ENCODE measurements around the gene DGCR6.
"Not testable (repeated sequence)": the region's sequence is repeated elsewhere in the genome, so short reads cannot be mapped to it uniquely, and the experiment has no call there.

Gene DGCR6

GRCh38 chr22:18905540-18906409 lies at the start of gene DGCR6:
DGCR6 (plus strand) TSS chr22:18906320; CDS start chr22:18906375, 55 bp downstream.
- DNase-seq = no peak

- not testable (repeated sequence) for DNase-seq
Observed at GRCh38 chr22:18859314-18859713, 46.8 kb upstream of the DGCR6 start.

GRCh38 chr22:18881260-18881659 lies 24.9 kb upstream of the DGCR6 start:
- DNase-seq = not testable (repeated sequence)

GRCh38 chr22:18884465-18884864 lies 21.7 kb upstream of the DGCR6 start:
- DNase-seq = not testable (repeated sequence)

GRCh38 chr22:18888115-18888514 lies 18.0 kb upstream of the DGCR6 start:
- DNase-seq = no peak

- not testable (repeated sequence) for DNase-seq
Observed at GRCh38 chr22:18890510-18891192, 15.5 kb upstream of the DGCR6 start.

GRCh38 chr22:18893775-18894174 lies 12.3 kb upstream of the DGCR6 start:
- DNase-seq = not testable (repeated sequence)

GRCh38 chr22:18896037-18896657 lies 10.0 kb upstream of the DGCR6 start:
- not testable (repeated sequence) for DNase-seq

- not testable (repeated sequence) for DNase-seq
Observed at GRCh38 chr22:18906410-18906745, 258 bp downstream of the DGCR6 start.

- no peak for DNase-seq
Observed at GRCh38 chr22:18906896-18907295, 776 bp downstream of the DGCR6 start.

- no peak for DNase-seq
Observed at GRCh38 chr22:18909556-18909955, 3.4 kb downstream of the DGCR6 start.

GRCh38 chr22:18911535-18911934 lies 5.4 kb downstream of the DGCR6 start:
- DNase-seq = not testable (repeated sequence)

- not testable (repeated sequence) for DNase-seq
Observed at GRCh38 chr22:18912264-18912946, 6.3 kb downstream of the DGCR6 start.

- DNase-seq = not testable (repeated sequence)
Observed at GRCh38 chr22:18914558-18914957, 8.4 kb downstream of the DGCR6 start.

- not testable (repeated sequence) for DNase-seq
Observed at GRCh38 chr22:18915550-18915949, 9.4 kb downstream of the DGCR6 start.

- DNase-seq = not testable (repeated sequence)
Observed at GRCh38 chr22:18917818-18918217, 11.7 kb downstream of the DGCR6 start.

GRCh38 chr22:18920257-18920902 lies 14.3 kb downstream of the DGCR6 start:
- DNase-seq = not testable (repeated sequence)

- no peak for DNase-seq
Observed at GRCh38 chr22:18925368-18926064, 19.4 kb downstream of the DGCR6 start.

GRCh38 chr22:18927020-18927419 lies 20.9 kb downstream of the DGCR6 start:
- DNase-seq = no peak

- DNase-seq = no peak
Observed at GRCh38 chr22:18927573-18927972, 21.5 kb downstream of the DGCR6 start.

GRCh38 chr22:18929459-18929858 lies 23.3 kb downstream of the DGCR6 start:
- DNase-seq = no peak

Data from OCI-M1 (cell line).